ENCODE measurements around the gene LDHAL6B.

Gene LDHAL6B

GRCh38 chr15:59173194-59173593 lies 33.4 kb upstream of the LDHAL6B start:
- Mint-ChIP-seq H3K4me1 (peaks cover 24% of the 10 kb centered on the region), H3K27ac (no peak overlapping the region), H3K27me3 (peaks cover 14% of the 10 kb centered on the region), H3K9me3 (no peaks in the 10 kb centered on the region), H3K4me3 (no peak overlapping the region)
- DNase-seq (no peak), ATAC-seq (no peak)

DNA sequence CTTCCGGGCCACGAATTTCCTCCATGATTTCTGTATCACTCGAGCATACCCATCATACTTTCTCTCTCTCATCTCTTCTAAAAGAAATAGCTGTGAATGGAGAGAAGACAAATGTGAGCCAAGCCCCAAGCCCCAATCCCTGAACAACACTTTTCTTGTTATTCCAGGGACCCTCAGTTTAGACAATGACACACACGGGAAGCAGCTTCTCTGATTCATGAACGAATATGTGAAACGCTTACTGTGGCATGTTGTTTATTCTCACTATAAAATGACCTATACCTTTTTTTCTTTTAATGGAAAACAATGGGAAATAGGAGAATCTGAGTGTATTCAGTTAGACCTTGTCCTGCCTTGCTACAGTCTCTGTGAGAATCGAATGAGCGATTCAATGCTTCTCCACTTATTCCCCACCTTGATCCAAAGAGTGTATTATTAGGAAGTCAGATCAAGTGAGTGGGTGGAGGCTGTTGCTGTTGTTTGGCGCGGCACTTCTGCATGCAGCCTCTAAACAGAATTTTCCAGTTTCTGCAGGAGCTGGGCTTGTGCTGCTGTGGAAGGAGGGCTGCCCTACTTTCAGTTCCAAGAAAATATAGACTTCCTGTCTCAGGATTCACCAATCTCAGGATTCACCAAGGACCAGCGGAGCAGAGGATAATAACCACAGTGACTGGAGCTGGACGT lies 32.4 kb upstream of the LDHAL6B start:
- no peak overlapping the region for H3K4me3 Mint-ChIP-seq
- H3K9me3 Mint-ChIP-seq = no peaks in the 10 kb centered on the region
- peaks cover 14% of the 10 kb centered on the region for H3K4me1 Mint-ChIP-seq
- peaks cover 16% of the 10 kb centered on the region for H3K27me3 Mint-ChIP-seq
- no peak for ATAC-seq
- DNase-seq = no peak
- H3K27ac Mint-ChIP-seq = no peak overlapping the region

- H3K9me3 Mint-ChIP-seq = no peaks in the 10 kb centered on the region
- no peak overlapping the region for H3K27ac Mint-ChIP-seq
- H3K27me3 Mint-ChIP-seq = peaks cover 16% of the 10 kb centered on the region
- H3K4me1 Mint-ChIP-seq = peaks cover 5% of the 10 kb centered on the region
- peak; percentile 12 to 22 for DNase-seq
- H3K4me3 Mint-ChIP-seq = no peak overlapping the region
- ATAC-seq = peak; percentile 80
Observed at GRCh38 chr15:59174835-59175831, 31.5 kb upstream of the LDHAL6B start.

DNA sequence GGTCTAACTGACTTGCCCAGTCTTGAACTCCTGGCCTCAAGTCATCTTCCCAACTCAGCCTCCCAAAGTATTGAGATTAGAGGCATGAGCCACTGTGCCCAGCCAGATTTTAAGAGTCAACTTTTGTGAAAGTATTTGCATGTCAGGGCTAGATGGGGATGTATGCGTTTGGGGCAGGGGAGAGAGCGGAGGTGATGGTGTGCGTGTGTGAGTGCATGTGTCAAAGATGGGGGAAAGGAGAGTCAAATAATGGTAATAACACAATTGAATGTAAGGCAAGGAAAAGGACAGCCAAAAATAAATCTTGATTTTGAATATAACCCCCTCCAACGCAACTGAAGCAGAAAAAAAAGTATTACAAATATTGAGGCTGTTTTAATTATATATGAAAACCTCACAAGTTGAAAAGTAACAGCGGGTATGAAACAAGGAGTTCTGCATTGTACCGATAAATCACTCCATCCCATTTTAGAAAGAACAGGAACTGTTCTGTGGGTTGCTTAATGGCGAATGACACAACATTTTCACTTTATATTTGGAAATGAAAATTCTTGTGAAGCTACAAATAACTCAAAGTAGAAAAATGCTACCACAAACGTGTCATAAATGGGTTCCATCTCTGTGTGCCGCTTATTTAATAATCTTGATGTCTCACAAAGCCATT lies 29.9 kb upstream of the LDHAL6B start:
- H3K27ac Mint-ChIP-seq = no peak overlapping the region
- peaks cover 5 to 10% of the 10 kb centered on the region in 2 donors for H3K9me3 Mint-ChIP-seq
- H3K4me3 Mint-ChIP-seq = no peak overlapping the region
- DNase-seq (no peak), ATAC-seq (no peak)
- peaks cover 16% of the 10 kb centered on the region for H3K27me3 Mint-ChIP-seq
- H3K4me1 Mint-ChIP-seq = no peaks in the 10 kb centered on the region

- H3K27me3 Mint-ChIP-seq = peaks cover 16% of the 10 kb centered on the region
- no peak for ATAC-seq
- no peaks in the 10 kb centered on the region for H3K4me1 Mint-ChIP-seq
- no peak overlapping the region for H3K27ac Mint-ChIP-seq
- H3K9me3 Mint-ChIP-seq = peaks cover 5 to 10% of the 10 kb centered on the region in 2 donors
- H3K4me3 Mint-ChIP-seq = no peak overlapping the region
- DNase-seq = no peak
Observed at GRCh38 chr15:59177317-59177660, 29.4 kb upstream of the LDHAL6B start.

GRCh38 chr15:59178151-59178695 lies 28.4 kb upstream of the LDHAL6B start:
- H3K9me3 Mint-ChIP-seq = peaks cover 5 to 10% of the 10 kb centered on the region in 2 donors
- no peak for DNase-seq
- H3K27me3 Mint-ChIP-seq = peaks cover 16% of the 10 kb centered on the region
- H3K4me3 Mint-ChIP-seq = no peak overlapping the region
- ATAC-seq = no peak
- H3K27ac Mint-ChIP-seq = peak overlapping the region in 1 of 2 donors; percentile 38
- H3K4me1 Mint-ChIP-seq = no peaks in the 10 kb centered on the region

GRCh38 chr15:59179717-59180116 lies 26.9 kb upstream of the LDHAL6B start:
- H3K27ac Mint-ChIP-seq = no peak overlapping the region
- DNase-seq = no peak
- H3K9me3 Mint-ChIP-seq = peaks cover 5 to 10% of the 10 kb centered on the region in 2 donors
- no peaks in the 10 kb centered on the region for H3K4me1 Mint-ChIP-seq
- ATAC-seq = no peak
- H3K4me3 Mint-ChIP-seq = no peak overlapping the region
- peaks cover 16% of the 10 kb centered on the region for H3K27me3 Mint-ChIP-seq

DNA sequence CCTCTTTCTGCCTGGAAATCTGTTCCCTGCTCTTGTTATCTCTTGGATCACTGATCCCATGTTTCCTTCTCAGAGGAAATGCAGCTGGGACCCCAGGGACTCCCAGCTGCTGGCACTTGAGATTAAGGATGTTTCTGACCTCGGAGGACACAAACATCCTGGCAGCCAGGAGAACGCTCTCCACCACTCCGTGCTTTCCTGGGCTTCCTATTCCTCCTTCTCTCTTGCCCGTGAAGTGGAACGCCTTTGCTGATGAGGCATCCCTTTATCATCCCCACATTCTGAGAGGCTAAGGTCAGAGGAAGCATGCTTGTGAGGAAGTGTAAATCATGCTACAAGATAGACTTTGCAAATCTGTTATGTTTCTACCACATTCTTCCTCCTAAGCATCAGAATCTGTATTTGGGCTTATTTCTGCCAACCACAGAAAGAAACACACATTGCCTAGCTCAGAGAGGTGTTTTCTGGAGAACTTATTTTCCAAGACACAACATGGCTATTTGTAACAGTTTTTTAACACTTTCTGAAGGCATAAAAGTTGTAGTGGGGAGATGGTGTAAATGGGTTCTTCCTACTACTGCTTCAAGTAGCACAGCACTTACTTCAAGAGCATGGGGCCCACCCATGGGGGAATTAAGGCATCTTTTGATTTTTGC lies 25.6 kb upstream of the LDHAL6B start:
- Mint-ChIP-seq H3K4me3 (no peak overlapping the region), H3K27ac (no peak overlapping the region), H3K27me3 (peaks cover 7% of the 10 kb centered on the region), H3K4me1 (no peaks in the 10 kb centered on the region), H3K9me3 (peaks cover 5 to 10% of the 10 kb centered on the region in 2 donors)
- ATAC-seq (no peak), DNase-seq (no peak)

GRCh38 chr15:59185725-59186124 lies 20.9 kb upstream of the LDHAL6B start:
- H3K4me1 Mint-ChIP-seq = no peaks in the 10 kb centered on the region
- ATAC-seq (no peak), DNase-seq (no peak)
- H3K9me3 Mint-ChIP-seq = peaks cover 9 to 10% of the 10 kb centered on the region in 2 donors
- no peak overlapping the region for H3K27ac Mint-ChIP-seq
- H3K4me3 Mint-ChIP-seq = no peak overlapping the region
- no peaks in the 10 kb centered on the region for H3K27me3 Mint-ChIP-seq

DNA sequence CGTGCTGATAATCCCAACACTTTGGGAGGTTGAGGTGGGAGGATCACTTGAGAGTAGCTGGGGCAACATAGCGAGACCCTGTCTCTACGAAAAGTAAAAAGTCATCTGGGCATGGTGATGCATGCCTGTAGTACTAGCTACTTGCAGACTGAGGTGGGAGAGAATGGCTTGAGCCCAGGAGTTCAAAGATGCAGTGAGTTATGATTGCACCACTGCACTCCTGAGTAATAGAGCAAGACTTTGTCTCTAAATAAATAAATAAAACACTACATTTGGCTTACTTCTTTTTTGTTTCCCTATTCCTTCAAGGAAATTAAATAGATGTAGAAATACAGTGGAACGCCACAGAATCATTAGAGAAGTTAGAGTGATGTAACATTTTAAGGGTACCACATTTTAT lies 20.1 kb upstream of the LDHAL6B start:
- Mint-ChIP-seq H3K27me3 (no peaks in the 10 kb centered on the region), H3K27ac (no peak overlapping the region), H3K4me1 (no peaks in the 10 kb centered on the region), H3K4me3 (no peak overlapping the region), H3K9me3 (peaks cover 2 to 6% of the 10 kb centered on the region in 2 donors)
- ATAC-seq (no peak), DNase-seq (no peak)

GRCh38 chr15:59189241-59189640 lies 17.4 kb upstream of the LDHAL6B start:
- peak overlapping the region in 1 of 2 donors; percentile 8 for H3K27ac Mint-ChIP-seq
- H3K9me3 Mint-ChIP-seq = peaks cover 0 to 4% of the 10 kb centered on the region in 2 donors
- ATAC-seq (no peak), DNase-seq (no peak)
- no peaks in the 10 kb centered on the region for H3K27me3 Mint-ChIP-seq
- no peaks in the 10 kb centered on the region for H3K4me1 Mint-ChIP-seq
- no peak overlapping the region for H3K4me3 Mint-ChIP-seq

GRCh38 chr15:59190291-59190690 lies 16.4 kb upstream of the LDHAL6B start:
- ATAC-seq (no peak), DNase-seq (no peak)
- Mint-ChIP-seq H3K4me1 (no peaks in the 10 kb centered on the region), H3K9me3 (peaks cover 0 to 4% of the 10 kb centered on the region in 2 donors), H3K4me3 (no peak overlapping the region), H3K27me3 (no peaks in the 10 kb centered on the region), H3K27ac (no peak overlapping the region)

- Mint-ChIP-seq H3K4me1 (no peaks in the 10 kb centered on the region), H3K27me3 (no peaks in the 10 kb centered on the region), H3K9me3 (peaks cover 0 to 4% of the 10 kb centered on the region in 2 donors), H3K4me3 (no peak overlapping the region), H3K27ac (no peak overlapping the region)
- ATAC-seq (no peak), DNase-seq (no peak)
Observed at GRCh38 chr15:59191855-59192237, 14.8 kb upstream of the LDHAL6B start.

GRCh38 chr15:59194639-59195325 lies 11.9 kb upstream of the LDHAL6B start:
- H3K27ac Mint-ChIP-seq = peak overlapping the region in 1 of 2 donors; percentile 3
- ATAC-seq (peak; percentile 40), DNase-seq (no peak)
- H3K4me3 Mint-ChIP-seq = no peak overlapping the region
- H3K9me3 Mint-ChIP-seq = no peaks in the 10 kb centered on the region
- no peaks in the 10 kb centered on the region for H3K27me3 Mint-ChIP-seq
- H3K4me1 Mint-ChIP-seq = no peaks in the 10 kb centered on the region

GRCh38 chr15:59196416-59196815 lies 10.2 kb upstream of the LDHAL6B start:
- H3K27ac Mint-ChIP-seq = no peak overlapping the region
- ATAC-seq = no peak
- H3K4me3 Mint-ChIP-seq = no peak overlapping the region
- H3K27me3 Mint-ChIP-seq = no peaks in the 10 kb centered on the region
- no peak for DNase-seq
- H3K9me3 Mint-ChIP-seq = no peaks in the 10 kb centered on the region
- no peaks in the 10 kb centered on the region for H3K4me1 Mint-ChIP-seq
